Measurements from ENCODE around the gene ZNFX1.

ZNFX1 gene

GRCh38 chr20:49320460-49320859 is 42.6 kb upstream of the ZNFX1 start:
- TF ChIP-seq POLR2AphosphoS5 (IDR thresholded peaks at IDR 0.05; ENCODE audit: low read depth, low read length) (no peak), SIN3A (IDR thresholded peaks at IDR 0.05; ENCODE audit: borderline replicate concordance, insufficient read depth, low read length) (no peak), FOXP2 (optimal IDR thresholded peaks at IDR 0.05; ENCODE audit: borderline replicate concordance, extremely low read depth, extremely low read length, insufficient read depth) (no peak), TAF1 (IDR thresholded peaks at IDR 0.05; ENCODE audit: borderline replicate concordance, insufficient read depth, low read length) (no peak)
- TF ChIP-seq, protein P1, sequence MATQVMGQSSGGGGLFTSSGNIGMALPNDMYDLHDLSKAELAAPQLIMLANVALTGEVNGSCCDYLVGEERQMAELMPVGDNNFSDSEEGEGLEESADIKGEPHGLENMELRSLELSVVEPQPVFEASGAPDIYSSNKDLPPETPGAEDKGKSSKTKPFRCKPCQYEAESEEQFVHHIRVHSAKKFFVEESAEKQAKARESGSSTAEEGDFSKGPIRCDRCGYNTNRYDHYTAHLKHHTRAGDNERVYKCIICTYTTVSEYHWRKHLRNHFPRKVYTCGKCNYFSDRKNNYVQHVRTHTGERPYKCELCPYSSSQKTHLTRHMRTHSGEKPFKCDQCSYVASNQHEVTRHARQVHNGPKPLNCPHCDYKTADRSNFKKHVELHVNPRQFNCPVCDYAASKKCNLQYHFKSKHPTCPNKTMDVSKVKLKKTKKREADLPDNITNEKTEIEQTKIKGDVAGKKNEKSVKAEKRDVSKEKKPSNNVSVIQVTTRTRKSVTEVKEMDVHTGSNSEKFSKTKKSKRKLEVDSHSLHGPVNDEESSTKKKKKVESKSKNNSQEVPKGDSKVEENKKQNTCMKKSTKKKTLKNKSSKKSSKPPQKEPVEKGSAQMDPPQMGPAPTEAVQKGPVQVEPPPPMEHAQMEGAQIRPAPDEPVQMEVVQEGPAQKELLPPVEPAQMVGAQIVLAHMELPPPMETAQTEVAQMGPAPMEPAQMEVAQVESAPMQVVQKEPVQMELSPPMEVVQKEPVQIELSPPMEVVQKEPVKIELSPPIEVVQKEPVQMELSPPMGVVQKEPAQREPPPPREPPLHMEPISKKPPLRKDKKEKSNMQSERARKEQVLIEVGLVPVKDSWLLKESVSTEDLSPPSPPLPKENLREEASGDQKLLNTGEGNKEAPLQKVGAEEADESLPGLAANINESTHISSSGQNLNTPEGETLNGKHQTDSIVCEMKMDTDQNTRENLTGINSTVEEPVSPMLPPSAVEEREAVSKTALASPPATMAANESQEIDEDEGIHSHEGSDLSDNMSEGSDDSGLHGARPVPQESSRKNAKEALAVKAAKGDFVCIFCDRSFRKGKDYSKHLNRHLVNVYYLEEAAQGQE (IDR thresholded peaks at IDR 0.05; ENCODE audit: insufficient read depth in 1 of 2, low read depth in 2 of 2, low read length in 2 of 2), result no peak

- TF ChIP-seq POLR2AphosphoS5 (IDR thresholded peaks at IDR 0.05; ENCODE audit: low read depth, low read length) (no peak), TAF1 (IDR thresholded peaks at IDR 0.05; ENCODE audit: borderline replicate concordance, insufficient read depth, low read length) (no peak), FOXP2 (optimal IDR thresholded peaks at IDR 0.05; ENCODE audit: borderline replicate concordance, extremely low read depth, extremely low read length, insufficient read depth) (no peak), SIN3A (IDR thresholded peaks at IDR 0.05; ENCODE audit: borderline replicate concordance, insufficient read depth, low read length) (no peak)
- TF ChIP-seq, protein P1 (IDR thresholded peaks at IDR 0.05; ENCODE audit: insufficient read depth in 1 of 2, low read depth in 2 of 2, low read length in 2 of 2), result no peak
These were observed 41.5 kb upstream of the ZNFX1 start for GRCh38 chr20:49319208-49319809.

DNA sequence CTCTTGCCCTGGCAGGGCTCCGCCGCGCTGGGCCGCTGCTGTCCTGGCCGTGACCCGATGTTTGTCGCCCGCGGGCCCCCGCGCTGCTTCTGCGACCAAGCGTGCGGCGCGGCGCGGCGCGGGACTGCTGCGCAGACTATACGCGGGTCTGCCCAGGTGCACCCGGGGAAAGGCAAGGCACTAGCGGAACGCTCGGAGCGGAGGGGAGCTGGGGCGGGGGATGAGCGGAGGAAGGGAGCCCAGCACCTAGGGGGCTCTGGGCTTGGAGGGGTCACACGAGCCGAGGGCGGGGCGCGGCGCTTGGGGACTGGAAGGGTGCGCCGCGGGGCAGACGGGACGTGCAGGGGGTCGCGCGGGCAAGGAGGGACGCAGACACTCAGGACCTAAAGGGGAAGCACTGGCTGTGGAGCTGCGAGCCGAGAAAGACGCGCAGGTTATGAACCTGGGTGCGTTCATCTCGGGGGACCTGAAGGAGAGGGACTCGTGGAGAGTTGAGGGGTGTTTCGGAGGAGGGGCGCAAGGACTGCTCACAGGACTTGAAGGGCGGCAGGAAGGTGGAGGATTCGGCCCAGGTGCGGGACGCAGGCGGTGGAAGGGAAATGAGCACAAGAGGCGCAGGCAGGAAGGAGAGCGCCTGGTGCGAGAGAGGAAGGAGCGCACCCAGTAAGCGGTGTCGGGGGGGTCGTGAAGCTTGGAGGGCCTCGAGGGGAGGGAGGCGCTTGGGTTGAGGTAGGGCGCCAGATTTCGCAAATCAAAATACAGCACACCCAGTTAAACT is 40.8 kb upstream of the ZNFX1 start:
- no peak for TF ChIP-seq FOXP2 (optimal IDR thresholded peaks at IDR 0.05; ENCODE audit: borderline replicate concordance, extremely low read depth, extremely low read length, insufficient read depth)
- no peak for TF ChIP-seq TAF1 (IDR thresholded peaks at IDR 0.05; ENCODE audit: borderline replicate concordance, insufficient read depth, low read length)
- no peak for TF ChIP-seq POLR2AphosphoS5 (IDR thresholded peaks at IDR 0.05; ENCODE audit: low read depth, low read length)
- no peak for TF ChIP-seq SIN3A (IDR thresholded peaks at IDR 0.05; ENCODE audit: borderline replicate concordance, insufficient read depth, low read length)
- TF ChIP-seq, protein P1 (IDR thresholded peaks at IDR 0.05; ENCODE audit: insufficient read depth in 1 of 2, low read depth in 2 of 2, low read length in 2 of 2), result no peak

- TF ChIP-seq SIN3A (IDR thresholded peaks at IDR 0.05; ENCODE audit: borderline replicate concordance, insufficient read depth, low read length) (no peak), FOXP2 (optimal IDR thresholded peaks at IDR 0.05; ENCODE audit: borderline replicate concordance, extremely low read depth, extremely low read length, insufficient read depth) (no peak), POLR2AphosphoS5 (IDR thresholded peaks at IDR 0.05; ENCODE audit: low read depth, low read length) (no peak)
- TF ChIP-seq, protein P1 (IDR thresholded peaks at IDR 0.05; ENCODE audit: insufficient read depth in 1 of 2, low read depth in 2 of 2, low read length in 2 of 2), result no peak
These were observed 40.2 kb upstream of the ZNFX1 start for GRCh38 chr20:49318091-49318429.

Data from PFSK-1 (cell line).